ENCODE data around the gene NCCRP1. TPM values are rescaled to one million over a fixed set of nuclear protein-coding genes. Genes with fewer than 3 reads are reported as not detected.
"Not testable (repeated sequence)": the region's sequence is repeated elsewhere in the genome, so short reads cannot be mapped to it uniquely, and the experiment has no call there.

The NCCRP1 gene
- total RNA-seq, 1 experiment from 2014 or later, result not detected

DNA sequence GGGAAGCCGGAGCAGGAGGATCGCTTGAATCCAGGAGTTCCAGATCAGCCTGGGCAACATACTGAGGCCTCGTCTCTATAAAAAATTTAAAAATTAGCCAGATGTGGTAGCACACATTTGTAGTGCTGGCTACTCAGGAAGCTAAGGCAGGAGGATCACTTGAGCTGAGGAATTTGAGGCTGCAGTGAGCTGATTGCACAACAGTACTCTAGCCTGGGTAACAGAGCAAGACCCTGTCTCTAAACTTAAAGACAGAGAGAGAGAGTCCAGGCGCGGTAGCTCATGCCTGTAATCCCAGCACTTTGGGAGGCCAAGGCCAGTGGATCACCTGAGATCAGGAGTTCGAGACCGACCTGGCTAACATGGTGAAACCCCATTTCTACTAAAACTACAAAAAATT is 43.7 kb downstream of the NCCRP1 start:
- BruUV-seq (replicated peaks), result no TSS peak
- no peaks in the 10 kb centered on the region for H3K36me3 Mint-ChIP-seq (ENCODE audit: insufficient read depth, unreplicated experiment)
- no peaks in the 10 kb centered on the region for H3K9me3 Mint-ChIP-seq (ENCODE audit: unreplicated experiment)
- H3K4me3 Mint-ChIP-seq (ENCODE audit: unreplicated experiment), result no peak overlapping the region
- intact Hi-C loops (cut with micrococcal nuclease), result no loop called here
- TF ChIP-seq, protein P1, sequence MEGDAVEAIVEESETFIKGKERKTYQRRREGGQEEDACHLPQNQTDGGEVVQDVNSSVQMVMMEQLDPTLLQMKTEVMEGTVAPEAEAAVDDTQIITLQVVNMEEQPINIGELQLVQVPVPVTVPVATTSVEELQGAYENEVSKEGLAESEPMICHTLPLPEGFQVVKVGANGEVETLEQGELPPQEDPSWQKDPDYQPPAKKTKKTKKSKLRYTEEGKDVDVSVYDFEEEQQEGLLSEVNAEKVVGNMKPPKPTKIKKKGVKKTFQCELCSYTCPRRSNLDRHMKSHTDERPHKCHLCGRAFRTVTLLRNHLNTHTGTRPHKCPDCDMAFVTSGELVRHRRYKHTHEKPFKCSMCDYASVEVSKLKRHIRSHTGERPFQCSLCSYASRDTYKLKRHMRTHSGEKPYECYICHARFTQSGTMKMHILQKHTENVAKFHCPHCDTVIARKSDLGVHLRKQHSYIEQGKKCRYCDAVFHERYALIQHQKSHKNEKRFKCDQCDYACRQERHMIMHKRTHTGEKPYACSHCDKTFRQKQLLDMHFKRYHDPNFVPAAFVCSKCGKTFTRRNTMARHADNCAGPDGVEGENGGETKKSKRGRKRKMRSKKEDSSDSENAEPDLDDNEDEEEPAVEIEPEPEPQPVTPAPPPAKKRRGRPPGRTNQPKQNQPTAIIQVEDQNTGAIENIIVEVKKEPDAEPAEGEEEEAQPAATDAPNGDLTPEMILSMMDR (IDR thresholded peaks at IDR 0.05; ENCODE audit: unreplicated experiment), result no peak
- ChIA-PET POLR2A (no interaction called here), CTCF (no interaction called here)
- DNase-seq (ENCODE audit: unreplicated experiment), result no peak
- H3K4me1 Mint-ChIP-seq (ENCODE audit: insufficient read depth, unreplicated experiment), result peaks cover 8% of the 10 kb centered on the region
- H3K27me3 Mint-ChIP-seq (ENCODE audit: insufficient read depth, unreplicated experiment), result peaks cover 26% of the 10 kb centered on the region
- H3K27ac Mint-ChIP-seq (ENCODE audit: low read depth, unreplicated experiment), result no peak overlapping the region

DNA sequence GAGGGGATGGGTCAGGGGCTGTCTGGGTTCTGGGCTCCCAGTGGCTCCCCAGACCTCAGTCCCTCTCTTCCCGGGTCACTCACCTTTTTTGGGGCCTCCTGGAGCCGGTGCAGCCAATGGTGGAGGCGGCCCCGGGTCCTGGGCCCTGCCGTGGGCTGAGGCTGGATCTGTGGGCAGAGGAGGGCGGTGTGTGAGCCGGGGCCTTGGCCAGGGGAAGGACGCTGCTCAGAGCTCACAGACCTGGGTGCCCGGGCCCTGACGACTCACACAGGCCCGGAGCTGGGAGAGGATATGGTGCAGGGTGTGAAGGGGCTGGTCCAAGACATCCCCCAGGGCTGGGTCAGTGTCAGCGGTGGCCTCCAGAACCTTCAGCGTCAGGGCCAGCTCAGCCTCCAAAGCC is 47.0 kb downstream of the NCCRP1 start:
- H3K36me3 Mint-ChIP-seq (ENCODE audit: insufficient read depth, unreplicated experiment); intact Hi-C loops (cut with micrococcal nuclease); DNase-seq (ENCODE audit: unreplicated experiment); BruUV-seq (replicated peaks); H3K9me3 Mint-ChIP-seq (ENCODE audit: unreplicated experiment); H3K4me3 Mint-ChIP-seq (ENCODE audit: unreplicated experiment); H3K4me1 Mint-ChIP-seq (ENCODE audit: insufficient read depth, unreplicated experiment); H3K27ac Mint-ChIP-seq (ENCODE audit: low read depth, unreplicated experiment); CTCF ChIA-PET; POLR2A ChIA-PET: not testable (repeated sequence)
- peaks cover 14% of the 10 kb centered on the region for H3K27me3 Mint-ChIP-seq (ENCODE audit: insufficient read depth, unreplicated experiment)

DNA sequence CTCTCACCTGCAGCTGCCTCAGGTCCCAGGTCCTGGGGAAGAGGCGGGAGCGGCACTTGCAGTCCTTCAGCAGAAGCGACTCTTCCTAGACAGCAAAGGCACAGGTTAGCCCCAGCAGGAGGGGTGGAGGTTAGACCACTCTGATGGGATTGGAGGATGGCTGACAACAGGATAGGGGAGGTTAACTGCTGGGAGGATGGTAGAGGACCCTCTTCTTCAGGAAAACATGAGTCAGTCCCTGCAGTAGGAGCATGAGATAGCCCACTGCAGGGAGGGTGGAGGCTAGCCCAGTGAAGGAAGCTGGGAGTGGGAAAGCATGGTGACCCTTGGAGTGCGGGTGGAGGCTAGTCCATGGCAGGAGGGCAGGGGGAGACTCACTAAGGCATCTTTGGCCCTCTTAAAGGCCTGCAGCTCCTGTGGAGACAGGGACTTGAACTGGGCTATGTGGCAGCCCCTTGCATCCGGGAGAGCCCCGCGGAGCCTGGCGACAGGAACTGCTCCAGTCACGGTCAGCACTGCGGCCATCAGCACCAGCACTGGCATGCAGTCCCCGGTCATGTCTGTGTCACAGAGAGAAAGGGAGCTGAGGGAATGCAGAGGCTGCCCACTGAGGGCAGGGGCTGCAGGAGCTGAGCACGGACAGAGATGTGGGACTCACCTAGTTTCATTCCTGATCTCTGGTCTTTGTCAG is 47.8 kb downstream of the NCCRP1 start, which contains the start of gene IFNL3:
Gene IFNL3 (minus strand): TSS at position 597 of the 691 bp plus-strand sequence. CDS start 39 bp downstream, at position 558.
- POLR2A ChIA-PET; intact Hi-C loops (cut with micrococcal nuclease); H3K27ac Mint-ChIP-seq (ENCODE audit: low read depth, unreplicated experiment); H3K36me3 Mint-ChIP-seq (ENCODE audit: insufficient read depth, unreplicated experiment); BruUV-seq (replicated peaks); H3K9me3 Mint-ChIP-seq (ENCODE audit: unreplicated experiment); H3K4me3 Mint-ChIP-seq (ENCODE audit: unreplicated experiment); H3K4me1 Mint-ChIP-seq (ENCODE audit: insufficient read depth, unreplicated experiment); DNase-seq (ENCODE audit: unreplicated experiment); CTCF ChIA-PET: not testable (repeated sequence)
- H3K27me3 Mint-ChIP-seq (ENCODE audit: insufficient read depth, unreplicated experiment), result peaks cover 14% of the 10 kb centered on the region

DNA sequence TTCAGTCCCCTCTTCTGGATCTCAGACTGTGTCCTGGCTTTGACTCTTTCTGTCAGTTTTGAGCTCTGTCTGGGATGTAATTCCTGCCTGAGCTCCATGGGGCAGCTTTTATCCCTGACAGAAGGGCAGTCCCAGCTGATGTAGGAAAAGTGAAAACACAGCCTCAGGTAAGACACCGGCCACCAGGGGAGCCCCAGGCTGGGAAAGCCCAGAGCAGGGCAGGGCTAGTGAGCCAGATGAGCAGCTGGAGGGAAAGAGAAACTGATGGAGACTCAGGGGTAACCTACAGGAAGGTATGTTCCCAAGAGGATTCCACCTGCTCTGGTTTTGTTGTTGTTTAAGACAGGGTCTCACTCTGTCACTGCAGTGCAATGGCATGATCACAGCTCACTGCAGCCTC is 48.4 kb downstream of the NCCRP1 start:
- H3K9me3 Mint-ChIP-seq (ENCODE audit: unreplicated experiment); intact Hi-C loops (cut with micrococcal nuclease); BruUV-seq (replicated peaks); H3K36me3 Mint-ChIP-seq (ENCODE audit: insufficient read depth, unreplicated experiment); DNase-seq (ENCODE audit: unreplicated experiment); H3K4me3 Mint-ChIP-seq (ENCODE audit: unreplicated experiment); H3K27ac Mint-ChIP-seq (ENCODE audit: low read depth, unreplicated experiment); CTCF ChIA-PET; H3K4me1 Mint-ChIP-seq (ENCODE audit: insufficient read depth, unreplicated experiment); POLR2A ChIA-PET: not testable (repeated sequence)
- H3K27me3 Mint-ChIP-seq (ENCODE audit: insufficient read depth, unreplicated experiment), result peaks cover 20% of the 10 kb centered on the region

DNA sequence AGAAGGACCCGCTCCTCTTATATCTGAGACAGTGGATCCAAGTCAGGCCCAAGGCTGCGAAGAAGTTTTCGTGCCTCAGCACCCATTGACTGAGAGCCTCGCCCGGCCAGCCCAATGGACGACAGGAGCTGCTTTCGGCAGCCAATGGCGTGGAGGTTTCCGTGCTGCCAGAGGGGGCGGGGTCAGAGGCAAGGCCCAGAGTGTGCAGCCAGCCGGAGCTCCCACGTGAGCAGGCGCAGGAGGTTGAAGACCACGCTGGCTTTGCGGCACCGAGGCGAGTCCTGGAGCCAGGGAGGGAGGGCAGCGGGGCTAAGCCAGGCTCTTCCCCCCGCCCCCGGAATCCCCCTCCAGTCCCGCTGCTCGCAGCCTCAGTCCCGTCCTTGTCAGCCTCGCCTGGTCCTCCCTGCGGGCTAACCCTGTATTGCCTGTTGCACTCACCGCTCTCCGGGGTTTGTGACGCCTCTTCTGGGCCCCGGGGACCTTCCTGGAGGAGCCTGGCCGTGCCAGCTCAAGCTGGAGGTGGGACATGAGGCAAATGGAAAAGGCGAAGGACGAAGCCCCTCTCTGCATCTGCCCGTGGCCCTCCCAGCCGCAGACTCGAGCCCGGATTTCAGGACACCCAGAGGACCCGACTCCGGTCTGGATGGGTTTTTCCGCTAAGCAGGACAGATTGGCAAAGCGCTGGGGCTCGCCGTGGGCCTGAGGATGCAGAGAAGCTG is 50.3 kb downstream of the NCCRP1 start:
- Mint-ChIP-seq H3K27ac (ENCODE audit: low read depth, unreplicated experiment) (no peak overlapping the region), H3K9me3 (ENCODE audit: unreplicated experiment) (no peaks in the 10 kb centered on the region), H3K4me1 (ENCODE audit: insufficient read depth, unreplicated experiment) (no peaks in the 10 kb centered on the region), H3K27me3 (ENCODE audit: insufficient read depth, unreplicated experiment) (peaks cover 27% of the 10 kb centered on the region), H3K4me3 (ENCODE audit: unreplicated experiment) (no peak overlapping the region), H3K36me3 (ENCODE audit: insufficient read depth, unreplicated experiment) (no peaks in the 10 kb centered on the region)
- intact Hi-C loops (cut with micrococcal nuclease), result no loop called here
- BruUV-seq (replicated peaks), result no TSS peak
- TF ChIP-seq, protein P1 (IDR thresholded peaks at IDR 0.05; ENCODE audit: unreplicated experiment), result no peak
- CTCF ChIA-PET, result no interaction called here
- DNase-seq (ENCODE audit: unreplicated experiment), result no peak
- POLR2A ChIA-PET, result no interaction called here
